ENCODE results near the gene TMEM171.

TMEM171 gene

GRCh38 chr5:73120222-73121118 is at the start of gene TMEM171:
TSS of gene TMEM171 (plus strand) at chr5:73120575. CDS start at chr5:73123374, 2,799 bp downstream.
- TF ChIP-seq CTCF (IDR thresholded peaks at IDR 0.05) = no peak

GRCh38 chr5:73081093-73081492 is 39.3 kb upstream of the TMEM171 start:
- TF ChIP-seq CTCF (IDR thresholded peaks at IDR 0.05) = no peak

- TF ChIP-seq CTCF (IDR thresholded peaks at IDR 0.05) = no peak
Measured at GRCh38 chr5:73088026-73088425, 32.3 kb upstream of the TMEM171 start.

GRCh38 chr5:73093943-73094342 is 26.4 kb upstream of the TMEM171 start:
- no peak for TF ChIP-seq CTCF (IDR thresholded peaks at IDR 0.05)

GRCh38 chr5:73094415-73094814 is 26.0 kb upstream of the TMEM171 start:
- TF ChIP-seq CTCF (IDR thresholded peaks at IDR 0.05) = no peak

DNA sequence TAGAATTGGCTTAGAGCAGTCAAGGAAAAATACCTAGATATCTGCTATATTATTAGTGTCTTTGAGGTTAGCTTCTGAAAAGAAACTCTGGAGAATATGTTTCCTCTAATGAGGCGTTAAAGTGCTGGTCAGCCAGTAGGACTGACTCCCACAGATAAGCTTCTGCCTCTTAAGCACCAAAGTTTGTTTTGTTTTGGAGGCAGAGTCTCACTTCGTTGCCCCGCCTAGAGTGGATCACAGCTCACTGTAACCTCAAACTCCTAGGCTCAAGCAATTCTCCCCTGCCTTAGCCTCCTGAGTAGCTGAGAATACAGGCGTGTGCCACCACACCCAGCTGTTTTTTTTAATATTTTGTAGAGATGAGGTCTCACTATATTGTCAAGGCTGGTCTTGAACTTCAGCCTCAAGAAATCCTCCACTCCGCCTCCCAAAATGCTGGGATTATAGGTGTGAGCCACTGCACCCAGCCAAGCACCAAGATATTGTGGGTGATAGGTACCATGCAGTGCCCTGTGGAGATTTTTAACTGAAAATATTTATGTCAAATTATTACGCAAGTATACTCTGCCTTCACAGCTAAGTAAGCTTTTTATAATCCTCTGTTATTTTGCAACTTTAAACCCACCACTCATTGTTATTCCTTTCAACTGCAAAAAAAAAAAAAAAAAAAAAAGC is 24.7 kb upstream of the TMEM171 start:
- TF ChIP-seq CTCF (IDR thresholded peaks at IDR 0.05) = no peak

- TF ChIP-seq CTCF (IDR thresholded peaks at IDR 0.05) = no peak
Measured at GRCh38 chr5:73096239-73096575, 24.2 kb upstream of the TMEM171 start.
